HCT116 (cell line): Measurements from ENCODE around the gene PRKAG2. TPM values are rescaled to one million over a fixed set of nuclear protein-coding genes. Genes with fewer than 3 reads are reported as not detected.

Experiments
- ATAC-seq: fragments of 200-7000 bp; cut with Tn5 transposase; 2 replicates; pipeline ENCODE4 v1.9.1; 2020; ENCODE audit warnings: mild to moderate bottlenecking, moderate library complexity
- BruUV-seq: library from RNA; stranded (reverse); fragments of 400-500 nt; replicated peaks from 2 replicates; lab custom pipeline; 2021; lab: Mats Ljungman, UMichigan
- CTCF ChIA-PET: fragments of 300-600 bp; sonication (Branson Sonifier 250); formaldehyde crosslinking; loops from one replicate; lab custom pipeline; 2021; ENCODE audit warnings: antibody characterized with exemption; lab: Charles Lee
- POLR2A ChIA-PET: fragments of 300-600, 350-600 bp; sonication (Branson Sonifier 250); formaldehyde crosslinking; loops from one replicate; lab custom pipeline; 2021; ENCODE audit warnings: antibody characterized with exemption; lab: Charles Lee
- RAD21 ChIA-PET, 2 experiments: fragments of 300-600 bp; sonication (Branson Sonifier 250); formaldehyde crosslinking; loops; one replicate each; lab custom pipeline; 2023; ENCODE audit warnings: low total read pairs in 2 of 2; ENCODE audit not compliant: uncharacterized antibody in 2 of 2, unreplicated experiment in 2 of 2, low non-redundant PET in 1 of 2; lab: Charles Lee
- DNase-seq: peaks from one replicate; pipeline ENCODE4 v3.0.0-alpha.2; 2010; ENCODE audit warnings: low read depth, low spot score
- H2AFZ ChIP-seq: fragments of 200-600 bp; shearing (Covaris generic), sonication (generic); 2 replicates; pipeline ENCODE4 v1.6.1; 2017; ENCODE audit warnings: low read depth, mixed run types, mixed read lengths, antibody characterized with exemption, low read length; ENCODE audit not compliant: poor library complexity, severe bottlenecking
- H3K27ac ChIP-seq: 2 replicates; pipeline ENCODE4 v1.5.1; 2012; ENCODE audit warnings: low read depth, low read length
- H3K27me3 ChIP-seq: fragments of 200-600 bp; sonication (generic); 2 replicates; pipeline ENCODE4 v1.6.1; 2016; ENCODE audit warnings: mixed run types, low read length, mixed read lengths; ENCODE audit not compliant: insufficient read depth
- H3K36me3 ChIP-seq, 2 experiments: fragments of 200-500 bp in 1 of 2; fragments of 200-600 bp in 1 of 2; sonication (Bioruptor generic) in 1 of 2; sonication (generic) in 1 of 2; 2 replicates each; pipeline versions ENCODE4 v1.5.1 to v1.6.1; 2014 to 2016; ENCODE audit warnings: low read length in 2 of 2, inconsistent platforms in 1 of 2, mixed read lengths in 1 of 2, mixed run types in 1 of 2; ENCODE audit not compliant: insufficient read depth in 2 of 2, control insufficient read depth in 1 of 2
- H3K4me1 ChIP-seq, 2 experiments: fragments of 200-600 bp in 1 of 2; sonication (generic) in 1 of 2; 2 replicates each; pipeline versions ENCODE4 v1.5.1 to v1.6.1; 2012 to 2017; ENCODE audit warnings: low read length in 2 of 2, inconsistent platforms in 1 of 2, mild to moderate bottlenecking in 1 of 2, mixed read lengths in 1 of 2, mixed run types in 1 of 2, moderate library complexity in 1 of 2; ENCODE audit not compliant: insufficient read depth in 2 of 2, control insufficient read depth in 1 of 2
- H3K4me2 ChIP-seq: fragments of 200-600 bp; sonication (generic); 2 replicates; pipeline ENCODE4 v1.6.1; 2017; ENCODE audit warnings: mixed run types, low read length, mixed read lengths
- H3K4me3 ChIP-seq, 2 experiments: fragments of 200-600 bp in 1 of 2; sonication (generic) in 1 of 2; replicated peaks in 1 of 2; 2 replicates each; pipeline ENCODE4 v1.5.1; 2011 to 2016; ENCODE audit warnings: low read length in 2 of 2, control low read depth in 1 of 2, low read depth in 1 of 2, mild to moderate bottlenecking in 1 of 2, mixed read lengths in 1 of 2, mixed run types in 1 of 2
- H3K79me2 ChIP-seq: fragments of 200-600 bp; sonication (generic); 2 replicates; pipeline ENCODE4 v1.6.1; 2017; ENCODE audit warnings: mild to moderate bottlenecking, mixed run types, low read length, moderate library complexity, mixed read lengths; ENCODE audit not compliant: insufficient read depth
- H3K9ac ChIP-seq: fragments of 200-600 bp; sonication (generic); 2 replicates; pipeline ENCODE4 v1.6.1; 2016; ENCODE audit warnings: low read length, mixed read lengths
- H3K9me2 ChIP-seq: fragments of 200-600 bp; sonication (generic), shearing (Covaris generic); 2 replicates; pipeline ENCODE4 v1.6.1; 2017; ENCODE audit warnings: mixed run types, mild to moderate bottlenecking, moderate library complexity; ENCODE audit not compliant: insufficient read depth
- H3K9me3 ChIP-seq, 2 experiments: fragments of 200-500 bp in 1 of 2; fragments of 200-600 bp in 1 of 2; sonication (Bioruptor generic) in 1 of 2; sonication (generic) in 1 of 2; 2 replicates each; pipeline ENCODE4 v1.6.1; 2014 to 2017; ENCODE audit warnings: low read length in 2 of 2, mixed read lengths in 2 of 2, inconsistent platforms in 1 of 2, low read depth in 1 of 2, mild to moderate bottlenecking in 1 of 2, mixed run types in 1 of 2, moderate library complexity in 1 of 2; ENCODE audit not compliant: control insufficient read depth in 1 of 2, insufficient read depth in 1 of 2
- H4K20me1 ChIP-seq: fragments of 200-600 bp; sonication (generic), shearing (Covaris generic); 2 replicates; pipeline ENCODE4 v1.6.1; 2017; ENCODE audit warnings: mixed run types, mild to moderate bottlenecking, moderate library complexity; ENCODE audit not compliant: insufficient read depth
- CEBPB ChIP-seq: IDR thresholded peaks from 2 replicates; pipeline ENCODE4 v1.6.1; 2012; ENCODE audit warnings: low read depth
- EGR1 ChIP-seq: IDR thresholded peaks from 2 replicates; pipeline ENCODE4 v1.6.1; 2012; ENCODE audit warnings: low read depth
- ELF1 ChIP-seq: IDR thresholded peaks from 2 replicates; pipeline ENCODE4 v1.6.1; 2012; ENCODE audit warnings: low read depth, borderline replicate concordance
- JUND ChIP-seq: IDR thresholded peaks from 2 replicates; pipeline ENCODE4 v1.6.1; 2012
- POLR2AphosphoS5 ChIP-seq: IDR thresholded peaks from 2 replicates; pipeline ENCODE4 v1.6.1; 2011; ENCODE audit warnings: mild to moderate bottlenecking, low read depth, low read length, moderate library complexity
- SP1 ChIP-seq: IDR thresholded peaks from 2 replicates; pipeline ENCODE4 v1.6.1; 2012; ENCODE audit warnings: low read depth
- SRF ChIP-seq: IDR thresholded peaks from 2 replicates; pipeline ENCODE4 v1.6.1; 2012; ENCODE audit warnings: low read depth
- TCF7L2 ChIP-seq: IDR thresholded peaks from 2 replicates; pipeline ENCODE4 v1.7.0; 2011; ENCODE audit warnings: borderline replicate concordance, inconsistent platforms; ENCODE audit not compliant: insufficient read depth, insufficient read length; ENCODE audit errors: extremely low read depth
- YY1 ChIP-seq: IDR thresholded peaks from 2 replicates; pipeline ENCODE4 v1.6.1; 2011; ENCODE audit warnings: low read length, low read depth, moderate library complexity, mild to moderate bottlenecking; ENCODE audit not compliant: insufficient replicate concordance; ENCODE audit errors: extremely low read depth
- ZFX ChIP-seq: fragments of 450-650 bp; IDR thresholded peaks from 2 replicates; pipeline ENCODE4 v1.6.1; 2017
- intact Hi-C: fragments of 100-400 bp; cut with micrococcal nuclease; formaldehyde crosslinking; loops from 2 replicates; pipeline ENCODE4 v1.10.0; 2022
- total RNA-seq: library from RNA; stranded (reverse); gene quantifications from one replicate; pipeline ENCODE4 v1.2.1, GENCODE V29; 2021; ENCODE audit not compliant: unreplicated experiment
- TF ChIP-seq, protein P1 (sequence below): IDR thresholded peaks from 2 replicates; pipeline ENCODE4 v1.6.1; 2012; ENCODE audit warnings: low read depth
- TF ChIP-seq, protein P2 (sequence below): IDR thresholded peaks from 2 replicates; pipeline ENCODE4 v1.6.1; 2012
- TF ChIP-seq, protein P3 (sequence below): IDR thresholded peaks from 2 replicates; pipeline ENCODE4 v1.6.1; 2012
- TF ChIP-seq, protein P4 (sequence below), 3 experiments: fragments of 200-600 bp in 1 of 3; sonication (generic) in 1 of 3; IDR thresholded peaks in 2 of 3; conservative IDR thresholded peaks in 1 of 3; 2 replicates each; pipeline ENCODE4 v1.5.1; 2012 to 2017; ENCODE audit warnings: low read depth in 2 of 3, low read length in 2 of 3, antibody characterized with exemption in 1 of 3, borderline replicate concordance in 1 of 3, control low read depth in 1 of 3, mild to moderate bottlenecking in 1 of 3, mixed read lengths in 1 of 3, mixed run types in 1 of 3, moderate library complexity in 1 of 3; ENCODE audit not compliant: insufficient read depth in 1 of 3

Gene PRKAG2
- total RNA-seq, 1 experiment from 2014 or later: 23.6 TPM

DNA sequence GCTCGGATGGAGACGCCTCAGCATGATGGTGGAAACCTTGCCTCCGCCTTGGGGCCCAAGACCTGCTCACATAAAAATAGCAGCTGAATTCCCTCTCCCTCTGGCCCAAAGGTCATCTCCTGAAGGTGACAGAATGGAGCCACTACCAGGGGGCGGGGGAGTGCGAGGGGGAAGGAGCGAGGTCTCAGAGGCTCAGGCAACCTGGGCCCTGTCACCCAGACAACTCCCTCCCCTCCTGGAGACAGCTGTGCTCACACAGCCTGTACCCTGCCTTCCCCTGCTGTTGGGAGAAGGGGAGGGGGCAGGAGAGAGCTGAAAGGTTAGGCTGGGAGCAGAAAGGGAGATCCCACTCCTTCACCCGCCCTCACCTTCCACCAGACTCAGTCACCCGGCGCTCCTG is 184.2 kb downstream of the PRKAG2 start:
- POLR2A ChIA-PET: no interaction called here
- Histone ChIP-seq H3K4me3 (no peak overlapping the region), H2AFZ (no peak overlapping the region), H3K79me2 (no peaks in the 10 kb centered on the region), H3K4me1 (peaks cover 28 to 53% of the 10 kb centered on the region in 2 experiments), H3K27ac (no peak overlapping the region), H3K36me3 (no peaks in the 10 kb centered on the region), H3K9me2 (no peaks in the 10 kb centered on the region), H3K9ac (no peak overlapping the region), H3K9me3 (no peaks in the 10 kb centered on the region), H3K27me3 (no peaks in the 10 kb centered on the region), H4K20me1 (no peaks in the 10 kb centered on the region), H3K4me2 (no peak overlapping the region)
- CTCF ChIA-PET: no interaction called here
- RAD21 ChIA-PET: no interaction called here
- DNase-seq (no peak), ATAC-seq (no peak)
- intact Hi-C loops: no loop called here
- no TSS peak for BruUV-seq
- TF ChIP-seq YY1 (no peak), POLR2AphosphoS5 (no peak), SRF (no peak), SP1 (no peak), EGR1 (no peak)

DNA sequence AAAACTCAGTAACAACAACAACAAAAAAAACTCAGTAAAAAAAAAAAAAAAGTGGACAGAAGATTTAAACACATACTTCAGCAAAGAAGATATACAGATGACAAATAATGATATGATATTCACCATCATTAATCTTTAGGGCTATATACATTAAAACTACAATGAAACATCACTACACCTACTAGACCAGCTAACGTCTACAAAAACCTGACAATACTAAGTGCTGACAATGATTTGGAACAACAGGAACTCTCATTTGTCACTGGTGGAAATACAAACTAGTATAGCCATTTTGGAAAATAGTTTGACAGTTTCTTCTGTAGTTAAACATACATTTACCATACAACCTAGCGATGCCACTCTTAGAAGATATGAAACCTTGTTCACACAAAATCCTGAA is 185.5 kb downstream of the PRKAG2 start:
- H3K27ac ChIP-seq: no peak overlapping the region

More for the DNA sequence above, 185.5 kb downstream of the PRKAG2 start:
- ChIA-PET POLR2A (interaction anchor here (1.1 kb wide), 1 partner anchor 200 kb away, joined by 3 read pairs; no protein-coding TSS in a partner anchor), CTCF (no interaction called here), RAD21 (no interaction called here)
- H3K4me1 ChIP-seq: peaks cover 37 to 59% of the 10 kb centered on the region in 2 experiments
- no peaks in the 10 kb centered on the region for H3K79me2 ChIP-seq
- no peaks in the 10 kb centered on the region for H3K36me3 ChIP-seq
- H3K27me3 ChIP-seq: no peaks in the 10 kb centered on the region
- no peaks in the 10 kb centered on the region for H3K9me3 ChIP-seq
- no peak overlapping the region for H3K9ac ChIP-seq
- no peak overlapping the region for H2AFZ ChIP-seq
- ATAC-seq (no peak), DNase-seq (no peak)
- no peak overlapping the region for H3K4me3 ChIP-seq
- no TSS peak for BruUV-seq
- intact Hi-C loops: no loop called here
- no peaks in the 10 kb centered on the region for H3K9me2 ChIP-seq
- no peaks in the 10 kb centered on the region for H4K20me1 ChIP-seq
- no peak overlapping the region for H3K4me2 ChIP-seq
- TF ChIP-seq ZFX (no peak), SRF (no peak), TCF7L2 (no peak), ELF1 (no peak), JUND (no peak), CEBPB (no peak), EGR1 (no peak), YY1 (no peak)
- TF ChIP-seq, protein P1, sequence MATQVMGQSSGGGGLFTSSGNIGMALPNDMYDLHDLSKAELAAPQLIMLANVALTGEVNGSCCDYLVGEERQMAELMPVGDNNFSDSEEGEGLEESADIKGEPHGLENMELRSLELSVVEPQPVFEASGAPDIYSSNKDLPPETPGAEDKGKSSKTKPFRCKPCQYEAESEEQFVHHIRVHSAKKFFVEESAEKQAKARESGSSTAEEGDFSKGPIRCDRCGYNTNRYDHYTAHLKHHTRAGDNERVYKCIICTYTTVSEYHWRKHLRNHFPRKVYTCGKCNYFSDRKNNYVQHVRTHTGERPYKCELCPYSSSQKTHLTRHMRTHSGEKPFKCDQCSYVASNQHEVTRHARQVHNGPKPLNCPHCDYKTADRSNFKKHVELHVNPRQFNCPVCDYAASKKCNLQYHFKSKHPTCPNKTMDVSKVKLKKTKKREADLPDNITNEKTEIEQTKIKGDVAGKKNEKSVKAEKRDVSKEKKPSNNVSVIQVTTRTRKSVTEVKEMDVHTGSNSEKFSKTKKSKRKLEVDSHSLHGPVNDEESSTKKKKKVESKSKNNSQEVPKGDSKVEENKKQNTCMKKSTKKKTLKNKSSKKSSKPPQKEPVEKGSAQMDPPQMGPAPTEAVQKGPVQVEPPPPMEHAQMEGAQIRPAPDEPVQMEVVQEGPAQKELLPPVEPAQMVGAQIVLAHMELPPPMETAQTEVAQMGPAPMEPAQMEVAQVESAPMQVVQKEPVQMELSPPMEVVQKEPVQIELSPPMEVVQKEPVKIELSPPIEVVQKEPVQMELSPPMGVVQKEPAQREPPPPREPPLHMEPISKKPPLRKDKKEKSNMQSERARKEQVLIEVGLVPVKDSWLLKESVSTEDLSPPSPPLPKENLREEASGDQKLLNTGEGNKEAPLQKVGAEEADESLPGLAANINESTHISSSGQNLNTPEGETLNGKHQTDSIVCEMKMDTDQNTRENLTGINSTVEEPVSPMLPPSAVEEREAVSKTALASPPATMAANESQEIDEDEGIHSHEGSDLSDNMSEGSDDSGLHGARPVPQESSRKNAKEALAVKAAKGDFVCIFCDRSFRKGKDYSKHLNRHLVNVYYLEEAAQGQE: no peak
- TF ChIP-seq, protein P2, sequence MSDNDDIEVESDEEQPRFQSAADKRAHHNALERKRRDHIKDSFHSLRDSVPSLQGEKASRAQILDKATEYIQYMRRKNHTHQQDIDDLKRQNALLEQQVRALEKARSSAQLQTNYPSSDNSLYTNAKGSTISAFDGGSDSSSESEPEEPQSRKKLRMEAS: no peak
- TF ChIP-seq, protein P3, sequence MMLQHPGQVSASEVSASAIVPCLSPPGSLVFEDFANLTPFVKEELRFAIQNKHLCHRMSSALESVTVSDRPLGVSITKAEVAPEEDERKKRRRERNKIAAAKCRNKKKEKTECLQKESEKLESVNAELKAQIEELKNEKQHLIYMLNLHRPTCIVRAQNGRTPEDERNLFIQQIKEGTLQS: no peak
- TF ChIP-seq, protein P4, sequence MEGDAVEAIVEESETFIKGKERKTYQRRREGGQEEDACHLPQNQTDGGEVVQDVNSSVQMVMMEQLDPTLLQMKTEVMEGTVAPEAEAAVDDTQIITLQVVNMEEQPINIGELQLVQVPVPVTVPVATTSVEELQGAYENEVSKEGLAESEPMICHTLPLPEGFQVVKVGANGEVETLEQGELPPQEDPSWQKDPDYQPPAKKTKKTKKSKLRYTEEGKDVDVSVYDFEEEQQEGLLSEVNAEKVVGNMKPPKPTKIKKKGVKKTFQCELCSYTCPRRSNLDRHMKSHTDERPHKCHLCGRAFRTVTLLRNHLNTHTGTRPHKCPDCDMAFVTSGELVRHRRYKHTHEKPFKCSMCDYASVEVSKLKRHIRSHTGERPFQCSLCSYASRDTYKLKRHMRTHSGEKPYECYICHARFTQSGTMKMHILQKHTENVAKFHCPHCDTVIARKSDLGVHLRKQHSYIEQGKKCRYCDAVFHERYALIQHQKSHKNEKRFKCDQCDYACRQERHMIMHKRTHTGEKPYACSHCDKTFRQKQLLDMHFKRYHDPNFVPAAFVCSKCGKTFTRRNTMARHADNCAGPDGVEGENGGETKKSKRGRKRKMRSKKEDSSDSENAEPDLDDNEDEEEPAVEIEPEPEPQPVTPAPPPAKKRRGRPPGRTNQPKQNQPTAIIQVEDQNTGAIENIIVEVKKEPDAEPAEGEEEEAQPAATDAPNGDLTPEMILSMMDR (IDR thresholded peaks at IDR 0.05 in 2 of 3, conservative IDR thresholded peaks at IDR 0.05 in 1 of 3; ENCODE audit: borderline replicate concordance in 1 of 3, insufficient read depth in 1 of 3, low read depth in 2 of 3, low read length in 2 of 3): no peak
